ENCODE measurements around the gene MISP.

MISP gene

GRCh38 chr19:772730-773436, 22.0 kb downstream of the MISP start:
- no peak for DNase-seq (ENCODE audit: low read depth in 2 of 2)

GRCh38 chr19:776549-776948, 25.6 kb downstream of the MISP start:
- DNase-seq (ENCODE audit: low read depth in 2 of 2): no peak

- no peak for DNase-seq (ENCODE audit: low read depth in 2 of 2)
Measured at GRCh38 chr19:778910-779653, 28.2 kb downstream of the MISP start.

GRCh38 chr19:780935-781334, 30.0 kb downstream of the MISP start:
- no peak for DNase-seq (ENCODE audit: low read depth in 2 of 2)

- no peak for DNase-seq (ENCODE audit: low read depth in 2 of 2)
Measured at GRCh38 chr19:781800-782184, 30.9 kb downstream of the MISP start.

- no peak for DNase-seq (ENCODE audit: low read depth in 2 of 2)
Measured at GRCh38 chr19:782185-782877, 31.4 kb downstream of the MISP start.

GRCh38 chr19:782878-783668, 32.2 kb downstream of the MISP start:
- no peak for DNase-seq (ENCODE audit: low read depth in 2 of 2)

GRCh38 chr19:784541-784940, 33.6 kb downstream of the MISP start:
- no peak for DNase-seq (ENCODE audit: low read depth in 2 of 2)

- DNase-seq (ENCODE audit: low read depth in 2 of 2): no peak
Measured at GRCh38 chr19:787536-787935, 36.6 kb downstream of the MISP start.

- no peak for DNase-seq (ENCODE audit: low read depth in 2 of 2)
Measured at GRCh38 chr19:788686-788982, 37.7 kb downstream of the MISP start.

GRCh38 chr19:788983-789700, 38.2 kb downstream of the MISP start:
- DNase-seq (ENCODE audit: low read depth in 2 of 2): no peak

- no peak for DNase-seq (ENCODE audit: low read depth in 2 of 2)
Measured at GRCh38 chr19:789701-790060, 38.8 kb downstream of the MISP start.

- no peak for DNase-seq (ENCODE audit: low read depth in 2 of 2)
Measured at GRCh38 chr19:791007-791566, 40.2 kb downstream of the MISP start.

GRCh38 chr19:791567-792305, 40.8 kb downstream of the MISP start:
- DNase-seq (ENCODE audit: low read depth in 2 of 2): no peak

- DNase-seq (ENCODE audit: low read depth in 2 of 2): no peak
Measured at GRCh38 chr19:792306-792885, 41.5 kb downstream of the MISP start.

GRCh38 chr19:793806-794205, 42.9 kb downstream of the MISP start:
- no peak for DNase-seq (ENCODE audit: low read depth in 2 of 2)

GRCh38 chr19:795073-795611, 44.2 kb downstream of the MISP start:
- no peak for DNase-seq (ENCODE audit: low read depth in 2 of 2)

GRCh38 chr19:795691-796581, 45.0 kb downstream of the MISP start:
- DNase-seq (ENCODE audit: low read depth in 2 of 2): no peak

All from activated CD4-positive, alpha-beta T cell treated with anti-CD3 and anti-CD28 coated beads for 24 hours (primary cell).